ENCODE data around the gene TM2D1.
"Not testable (repeated sequence)": the region's sequence is repeated elsewhere in the genome, so short reads cannot be mapped to it uniquely, and the experiment has no call there.

Gene TM2D1

GRCh38 chr1:61741711-61742619 is 17.0 kb upstream of the TM2D1 start, which contains the start of gene PATJ:
Gene PATJ (plus strand): TSS chr1:61742480. CDS start chr1:61762893, 20,413 bp downstream.
- TF ChIP-seq CTCF (IDR thresholded peaks at IDR 0.05; ENCODE audit: insufficient read depth, missing control alignments), result no peak
- no peak for FAIRE-seq
- DNase-seq (ENCODE audit: insufficient read length, low spot score), result peak; percentile 59

- FAIRE-seq (no peak), DNase-seq (ENCODE audit: insufficient read length, low spot score) (no peak)
- no peak for TF ChIP-seq CTCF (IDR thresholded peaks at IDR 0.05; ENCODE audit: insufficient read depth, missing control alignments)
Observed at GRCh38 chr1:61740751-61741700, 16.1 kb upstream of the TM2D1 start.

- no peak for DNase-seq (ENCODE audit: insufficient read length, low spot score)
- no peak for FAIRE-seq
- TF ChIP-seq CTCF (IDR thresholded peaks at IDR 0.05; ENCODE audit: insufficient read depth, missing control alignments), result no peak
Observed at GRCh38 chr1:61732726-61733125, 7.8 kb upstream of the TM2D1 start.

- FAIRE-seq; DNase-seq (ENCODE audit: insufficient read length, low spot score): not testable (repeated sequence)
Observed at GRCh38 chr1:61730679-61731078, 5.7 kb upstream of the TM2D1 start.

- TF ChIP-seq CTCF (IDR thresholded peaks at IDR 0.05; ENCODE audit: insufficient read depth, missing control alignments), result no peak
- DNase-seq (ENCODE audit: insufficient read length, low spot score) (no peak), FAIRE-seq (no peak)
Observed at GRCh38 chr1:61727544-61727943, 2.6 kb upstream of the TM2D1 start.

GRCh38 chr1:61724506-61724812 is 482 bp downstream of the TM2D1 start:
- no peak for DNase-seq (ENCODE audit: insufficient read length, low spot score)
- FAIRE-seq, result no peak
- TF ChIP-seq CTCF (IDR thresholded peaks at IDR 0.05; ENCODE audit: insufficient read depth, missing control alignments), result no peak

- not testable (repeated sequence) for FAIRE-seq; DNase-seq (ENCODE audit: insufficient read length, low spot score)
Observed at GRCh38 chr1:61718996-61719663, 5.8 kb downstream of the TM2D1 start.

Data from D721Med (cell line).